HuH-7.5 (cell line): ENCODE measurements around the gene CDH13.

Experiments
- DNase-seq: peaks from one replicate; pipeline ENCODE4 v3.0.0; 2011; ENCODE audit warnings: low spot score

The CDH13 gene

DNA sequence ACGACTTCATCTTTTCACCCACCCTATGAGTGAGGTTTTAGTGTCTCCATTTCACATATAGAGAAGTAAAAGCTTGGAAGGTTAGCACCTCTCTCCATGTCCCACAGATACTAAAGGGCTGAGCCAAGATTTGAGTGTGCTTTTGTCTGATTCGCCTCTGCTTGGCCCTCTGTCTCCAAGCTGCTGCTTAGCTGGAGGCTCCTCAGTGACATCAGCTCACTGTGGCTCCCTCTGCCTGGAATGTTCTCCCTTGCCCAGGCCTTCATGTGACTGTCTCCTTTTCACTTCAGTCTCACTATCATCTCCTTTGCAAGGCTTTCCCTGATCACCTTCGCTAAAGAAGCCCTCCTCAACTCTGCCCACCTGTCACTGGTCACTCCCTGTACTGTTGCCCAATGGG is 1096.5 kb downstream of the CDH13 start:
- DNase-seq = no peak

DNA sequence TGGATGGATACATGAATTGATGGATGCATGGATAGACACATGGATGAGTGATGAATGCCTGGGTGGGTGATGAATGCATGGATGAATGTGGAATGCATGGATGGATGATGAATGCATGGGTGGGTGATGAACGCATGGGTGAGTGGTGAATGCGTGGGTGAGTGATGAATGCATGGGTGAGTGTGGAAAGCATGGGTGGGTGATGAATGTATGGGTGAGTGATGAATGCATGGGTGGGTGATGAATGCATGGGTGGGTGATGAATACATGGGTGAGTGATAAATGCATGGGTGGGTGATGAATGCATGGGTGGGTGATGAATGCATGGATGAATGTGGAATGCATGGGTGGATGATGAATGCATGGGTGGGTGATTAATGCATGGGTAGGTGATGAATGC is 1097.1 kb downstream of the CDH13 start:
- DNase-seq = no peak

DNA sequence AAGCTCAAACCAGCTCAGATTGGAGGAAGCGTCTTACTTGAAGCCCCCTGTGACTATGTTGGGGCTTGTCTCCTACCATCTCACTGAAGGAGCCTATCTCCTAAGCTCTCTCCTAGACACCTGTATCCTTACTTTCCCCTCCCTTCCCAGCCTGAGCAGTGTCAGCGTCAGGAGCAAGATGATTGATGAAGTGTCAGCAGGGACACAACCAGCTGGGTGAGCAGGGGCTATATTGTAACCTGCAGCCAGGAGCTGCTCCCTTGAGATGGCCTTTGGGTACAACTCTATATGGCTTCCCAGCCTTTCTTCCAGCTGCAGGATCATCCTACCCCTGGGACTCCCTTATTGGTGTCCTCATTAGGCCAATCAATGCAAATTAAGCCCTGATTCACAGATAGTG is 1097.8 kb downstream of the CDH13 start:
- no peak for DNase-seq

DNA sequence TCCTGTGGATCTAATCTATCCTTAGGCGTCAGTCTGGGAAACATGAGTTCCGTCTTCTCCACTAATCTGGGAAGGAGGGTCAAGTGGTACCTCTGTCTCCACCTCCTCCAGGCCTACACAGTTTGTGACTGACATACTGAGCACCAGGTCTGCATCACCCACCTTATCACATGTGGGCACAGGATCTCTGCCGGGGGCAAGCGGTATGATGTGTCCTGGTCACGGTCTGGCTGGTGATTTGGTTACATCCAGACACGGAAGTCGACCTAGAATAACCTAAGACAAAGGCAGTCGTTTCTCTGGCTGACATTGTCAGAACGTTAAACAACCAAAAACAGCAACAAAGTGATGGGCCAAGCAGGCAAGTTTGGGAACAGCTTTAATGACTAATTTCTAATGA is 1098.5 kb downstream of the CDH13 start:
- no peak for DNase-seq

DNA sequence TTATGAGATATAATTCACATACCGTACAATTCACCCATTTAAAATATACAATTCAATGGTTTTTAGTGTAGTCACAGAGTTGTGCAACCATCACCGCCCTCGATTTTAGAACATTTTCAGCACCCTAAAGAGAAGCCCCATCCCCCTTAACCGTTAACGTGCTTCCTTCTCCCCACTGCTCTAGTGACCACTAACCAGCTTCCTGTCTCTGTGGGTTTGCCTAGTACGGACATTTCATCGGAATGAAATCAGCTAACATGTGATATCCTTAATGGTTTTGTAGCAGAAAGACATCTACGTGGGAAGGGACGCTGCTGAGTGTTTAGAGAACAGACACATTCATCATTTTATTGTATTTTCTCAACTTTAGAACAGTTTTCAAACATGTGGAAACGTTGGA is 1100.2 kb downstream of the CDH13 start:
- no peak for DNase-seq

DNA sequence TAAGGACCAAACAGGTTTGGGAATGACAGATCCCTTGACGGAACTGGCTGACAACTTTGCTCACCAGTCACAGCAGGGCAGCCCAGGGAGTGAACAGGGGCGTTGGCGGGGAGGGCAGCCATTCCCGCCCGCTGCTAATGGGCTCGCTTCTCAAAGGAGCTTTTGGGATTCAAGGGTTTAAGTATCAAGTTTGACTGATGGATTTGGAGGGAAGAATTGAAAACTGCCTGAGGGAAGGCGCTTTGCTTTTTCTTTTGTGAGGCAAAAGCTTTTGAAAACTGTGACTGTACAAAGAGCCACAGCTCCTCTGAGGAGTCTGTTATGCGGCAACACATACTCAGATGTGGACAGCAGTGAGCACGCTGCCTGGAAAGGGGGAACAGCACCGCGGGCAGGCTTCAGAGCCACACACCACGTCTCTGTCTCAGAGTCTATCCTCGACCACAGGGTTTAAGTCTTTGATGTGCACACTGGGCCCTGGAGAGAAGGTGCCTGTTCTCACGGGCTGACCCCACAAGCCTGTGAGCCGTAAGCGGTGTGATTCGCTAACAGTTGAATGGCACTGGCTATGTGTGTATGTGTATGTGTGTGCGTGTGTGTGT is 1101.1 kb downstream of the CDH13 start:
- no peak for DNase-seq

DNA sequence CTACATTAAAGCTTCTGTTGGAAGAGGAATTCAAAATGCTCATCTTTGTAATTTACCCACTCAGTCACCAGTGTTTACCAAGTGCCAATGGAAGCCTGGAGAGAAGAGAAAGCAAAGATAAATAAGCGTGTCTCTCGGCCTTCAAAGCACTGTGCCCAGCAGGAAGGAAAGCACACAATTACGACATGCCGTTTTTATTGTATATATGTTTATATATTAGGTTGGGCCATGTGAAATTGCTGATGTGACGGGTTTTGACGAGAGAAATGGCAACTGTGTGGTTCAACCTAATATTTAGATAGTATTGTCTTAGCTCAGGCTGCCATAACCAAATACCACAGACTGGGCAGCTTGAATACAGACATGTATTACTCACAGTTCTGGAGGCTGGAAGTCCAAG is 1101.7 kb downstream of the CDH13 start:
- DNase-seq = no peak

DNA sequence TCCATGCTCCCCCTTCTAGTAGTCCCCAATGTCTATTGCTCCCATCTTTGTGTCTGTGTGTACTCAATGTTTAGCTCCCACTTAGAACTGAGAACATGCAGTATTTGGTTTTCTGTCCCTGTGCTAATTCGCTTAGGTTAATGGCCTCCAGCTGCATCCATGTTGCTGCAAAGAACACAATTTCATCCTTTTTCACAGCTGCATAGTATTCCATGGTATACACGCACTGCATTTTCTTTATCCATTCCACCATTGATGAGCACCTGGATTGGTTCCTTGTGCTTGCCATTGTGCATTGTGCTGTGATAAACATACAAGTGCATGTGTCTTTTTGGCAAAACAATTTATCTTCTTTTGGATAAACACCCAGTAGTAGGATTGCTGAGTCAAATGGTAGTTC is 1104.0 kb downstream of the CDH13 start:
- DNase-seq = no peak

DNA sequence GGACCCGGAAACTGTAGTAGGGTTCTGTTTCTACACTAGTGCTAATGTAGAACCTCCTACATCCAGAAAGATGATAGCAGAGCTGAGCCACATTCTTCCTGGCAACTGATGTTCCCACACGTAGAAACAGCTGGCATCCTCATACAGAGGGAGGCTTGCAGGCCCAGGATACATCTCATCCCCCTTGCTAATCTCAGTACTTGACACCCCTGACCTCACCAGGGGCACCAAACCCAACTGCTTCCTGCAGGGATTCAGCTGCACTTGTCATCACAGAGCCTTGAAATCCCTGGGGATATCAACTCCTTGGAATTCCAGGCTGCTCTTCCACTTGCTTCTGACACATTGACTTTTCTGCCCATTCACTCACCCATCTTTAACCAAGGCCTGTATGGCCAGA is 1105.8 kb downstream of the CDH13 start:
- DNase-seq = no peak

DNA sequence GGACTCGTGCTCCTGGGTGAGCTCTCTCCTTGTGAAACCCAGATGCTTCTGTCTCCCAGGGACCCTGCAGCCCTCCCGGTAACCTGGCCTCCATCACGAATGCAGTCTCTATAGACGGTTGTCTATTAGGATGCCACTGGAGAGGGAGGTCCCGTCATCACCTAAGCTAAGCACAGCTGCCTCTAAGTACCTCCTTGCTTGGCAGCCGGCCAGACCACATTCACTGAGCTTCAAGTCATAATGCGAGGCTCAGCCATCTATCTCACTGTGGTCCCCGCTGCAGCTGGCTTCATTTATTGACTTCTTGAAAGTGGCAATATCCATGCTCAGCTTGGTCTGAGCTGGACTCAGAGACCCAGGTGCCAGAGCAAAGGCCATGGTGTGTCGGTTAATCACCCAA is 1106.5 kb downstream of the CDH13 start:
- DNase-seq = no peak

DNA sequence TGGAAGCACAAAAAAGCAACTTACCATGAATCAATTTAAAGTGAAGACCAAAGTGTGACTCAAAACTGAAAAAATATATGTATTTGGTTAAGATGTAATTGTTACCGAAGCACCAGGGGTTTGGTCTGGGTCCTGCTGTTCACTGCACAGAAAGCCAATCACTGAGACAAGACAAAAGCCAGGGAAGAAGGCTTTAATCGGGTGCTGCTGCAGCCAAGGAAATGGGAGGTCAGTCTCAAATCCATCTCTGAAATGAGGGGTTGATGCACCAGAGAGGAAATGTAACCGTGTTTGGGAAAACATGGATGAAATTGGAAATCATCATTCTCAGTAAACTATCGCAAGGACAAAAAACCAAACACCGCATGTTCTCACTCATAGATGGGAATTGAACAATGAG is 1107.4 kb downstream of the CDH13 start:
- no peak for DNase-seq

DNA sequence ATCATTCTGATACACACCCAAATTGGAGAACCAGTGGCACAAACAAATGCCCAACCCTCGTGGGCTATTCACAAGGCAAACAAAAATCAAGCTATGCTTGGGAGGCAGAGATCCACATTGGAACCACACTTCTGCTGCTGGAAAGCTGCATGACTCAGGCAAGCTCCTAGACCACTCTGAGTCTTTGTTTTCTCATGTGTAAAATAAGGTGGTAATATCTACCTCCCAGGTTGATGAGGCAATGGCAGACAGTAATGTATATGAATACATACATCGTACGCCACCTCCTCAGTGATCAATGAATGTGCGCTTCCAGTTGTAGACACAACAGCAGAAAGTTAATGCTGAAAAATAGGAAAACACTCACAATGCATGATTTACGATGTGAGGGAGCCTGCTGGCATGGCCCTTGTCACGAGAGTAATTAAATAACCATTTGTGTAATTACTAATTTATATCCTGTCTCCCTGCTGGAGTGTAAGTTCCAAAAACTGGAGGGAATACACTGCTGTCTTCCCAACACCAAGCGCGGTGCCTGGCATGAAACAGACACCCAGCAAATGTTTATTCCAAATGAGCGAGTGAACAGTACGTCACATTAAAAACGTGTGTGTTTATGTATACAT is 1111.1 kb downstream of the CDH13 start:
- DNase-seq = no peak

DNA sequence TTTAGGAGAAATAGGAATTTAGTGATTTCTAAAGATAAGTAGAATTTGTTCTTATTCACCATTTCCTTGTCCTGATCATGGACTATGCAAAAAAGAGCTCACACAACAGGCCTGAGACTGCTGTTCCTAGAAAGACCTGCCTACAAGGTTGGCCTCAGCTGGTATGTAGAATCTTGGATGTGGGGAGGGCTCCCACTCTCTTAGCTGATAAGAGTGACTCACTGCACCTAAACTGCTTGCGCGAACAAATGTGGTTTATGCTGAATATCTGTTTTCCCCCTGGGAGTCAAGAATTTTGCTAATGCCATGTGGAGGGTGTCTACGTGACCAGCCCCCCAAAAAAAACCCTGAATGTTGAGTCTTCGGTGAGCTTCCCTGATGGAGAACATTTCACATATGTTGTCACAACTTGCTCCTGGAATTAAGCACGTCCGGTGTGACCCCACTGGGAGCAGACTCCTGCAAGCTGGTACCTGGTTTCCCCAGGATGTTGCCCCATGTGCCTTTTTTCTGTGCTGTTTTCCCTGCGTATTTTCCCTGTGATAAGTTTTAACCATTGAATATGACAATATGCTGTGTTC is 1112.2 kb downstream of the CDH13 start:
- no peak for DNase-seq

DNA sequence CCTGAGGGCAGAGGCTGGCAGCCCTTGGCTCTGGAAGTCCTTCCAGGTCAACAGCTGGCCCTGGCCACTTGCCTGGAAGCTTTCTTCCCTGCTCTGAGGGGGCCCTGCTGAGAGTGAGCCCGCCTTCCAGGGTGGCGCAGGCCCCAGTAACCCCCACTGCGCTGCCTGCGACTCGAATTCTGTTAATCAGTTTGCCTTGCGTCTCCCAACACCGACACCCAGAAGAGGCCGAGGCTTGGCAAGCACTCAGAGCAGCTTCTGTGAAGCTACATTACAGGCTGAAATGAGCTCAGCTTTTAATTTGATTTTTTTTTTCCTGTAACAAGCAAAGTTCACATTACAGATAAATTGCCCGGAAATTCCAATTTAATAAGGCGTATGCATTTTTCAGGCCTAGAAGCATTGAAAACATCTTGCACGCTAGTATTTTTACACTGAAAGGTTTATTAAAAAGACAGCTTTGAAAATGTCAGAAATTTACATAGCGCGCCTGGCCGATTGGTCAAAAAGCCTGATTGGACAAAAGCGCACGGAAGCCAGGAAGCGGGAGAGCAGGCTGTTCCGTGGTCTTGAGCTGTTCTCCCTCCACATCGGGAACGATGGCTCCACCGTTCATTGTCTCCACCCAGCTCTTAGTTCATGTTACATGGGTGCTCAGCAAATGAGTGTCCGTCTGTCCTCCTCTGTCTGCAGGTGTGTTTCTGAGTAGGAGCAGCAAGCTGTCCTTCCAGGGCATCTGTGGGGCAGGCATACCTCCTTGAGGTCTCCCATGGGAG is 1115.5 kb downstream of the CDH13 start:
- no peak for DNase-seq

DNA sequence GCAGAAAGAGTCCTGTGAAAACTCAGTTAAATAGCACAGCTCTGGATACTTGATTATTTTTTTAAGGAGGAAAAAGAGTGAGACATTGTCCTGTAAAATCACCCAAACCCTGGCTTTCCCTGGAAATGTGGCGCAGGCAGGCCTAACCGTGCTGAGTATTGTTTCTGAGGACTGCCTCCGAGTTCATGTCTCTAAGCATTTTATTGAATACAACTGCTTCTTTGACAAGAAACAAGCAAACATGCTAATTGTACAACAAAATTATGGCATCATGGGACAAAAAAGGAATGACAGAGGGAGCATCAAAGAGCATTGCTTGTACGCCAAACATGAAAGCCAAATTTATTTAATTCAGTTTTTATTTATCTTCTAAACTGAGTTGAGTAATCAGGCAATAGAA is 1116.5 kb downstream of the CDH13 start:
- DNase-seq = no peak

DNA sequence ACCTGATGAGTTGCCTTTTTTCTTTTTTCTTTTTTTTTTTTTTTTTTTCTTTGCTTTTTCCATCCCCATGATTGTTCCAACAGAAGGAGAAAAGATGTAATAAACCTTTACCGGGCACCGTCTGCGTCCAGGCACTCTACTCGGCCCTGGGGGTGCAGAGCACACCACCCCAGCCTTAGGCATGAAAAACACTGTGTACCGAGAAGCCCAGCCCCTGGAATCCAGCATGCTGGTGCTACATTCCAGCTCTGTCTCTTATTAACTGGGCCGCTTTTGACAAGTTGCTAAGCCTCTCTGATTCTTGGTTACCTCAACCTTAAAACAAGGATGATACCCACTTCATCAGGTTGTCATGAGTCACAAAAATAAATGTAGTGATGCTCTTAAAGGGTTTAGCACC is 1117.0 kb downstream of the CDH13 start:
- DNase-seq = no peak

DNA sequence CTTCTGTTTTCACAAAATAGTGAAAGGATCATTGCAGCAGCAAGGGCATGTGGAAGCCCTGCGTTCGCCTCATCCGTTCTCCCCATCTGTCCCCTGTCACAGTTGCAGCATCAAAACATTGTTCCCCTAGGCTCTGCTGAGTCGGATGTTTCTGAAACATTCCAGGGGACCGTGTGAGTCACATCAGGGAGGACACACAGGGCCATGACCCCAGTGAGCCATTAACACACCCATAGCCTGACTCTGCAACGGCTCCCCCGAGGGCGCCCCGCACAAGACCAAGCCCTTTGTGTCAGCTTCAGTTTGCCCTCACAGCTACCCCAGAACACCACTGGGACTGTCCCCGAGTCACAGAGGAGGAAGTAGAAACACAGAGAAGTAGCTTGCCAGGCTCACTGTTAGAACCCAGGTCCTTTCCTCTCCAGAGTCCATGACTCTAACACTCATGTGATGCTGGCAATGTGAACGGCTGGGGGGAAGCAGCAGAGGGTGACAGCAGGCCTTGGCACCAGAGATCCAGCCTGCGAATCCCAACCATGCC is 1117.7 kb downstream of the CDH13 start:
- DNase-seq = no peak

DNA sequence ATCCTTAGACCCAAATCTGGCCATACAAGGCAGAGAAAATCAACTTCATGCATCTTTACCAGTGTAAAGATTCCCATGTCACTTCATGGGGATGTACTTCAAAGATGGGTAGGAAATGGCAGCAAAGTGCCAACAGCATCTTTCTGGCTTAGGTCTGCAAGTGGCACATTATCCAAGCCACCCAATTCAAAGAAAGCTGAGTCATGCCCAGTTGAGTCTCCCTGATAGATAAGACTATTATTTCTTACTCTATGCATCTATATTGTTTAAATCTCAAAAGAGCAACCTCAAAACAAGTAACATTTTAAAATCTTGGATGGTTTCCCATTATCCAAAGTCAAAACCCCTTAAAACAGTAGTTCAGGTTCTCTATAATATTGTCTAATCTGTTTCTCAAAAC is 1119.8 kb downstream of the CDH13 start:
- DNase-seq = no peak

DNA sequence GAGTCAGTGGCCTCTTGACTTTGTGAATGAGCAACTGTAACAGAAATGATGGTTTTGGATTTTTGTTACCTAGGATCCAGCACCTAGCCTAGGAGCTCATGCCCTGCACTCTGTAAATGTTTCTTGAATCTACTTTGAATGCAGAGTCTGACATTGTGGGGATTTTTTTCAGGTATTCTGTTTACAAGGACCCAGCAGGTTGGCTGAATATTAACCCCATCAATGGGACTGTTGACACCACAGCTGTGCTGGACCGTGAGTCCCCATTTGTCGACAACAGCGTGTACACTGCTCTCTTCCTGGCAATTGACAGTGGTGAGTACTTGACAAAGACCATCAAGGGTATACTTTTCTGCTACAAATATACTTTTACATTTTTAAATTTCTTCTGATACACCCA is 1121.2 kb downstream of the CDH13 start:
- no peak for DNase-seq

DNA sequence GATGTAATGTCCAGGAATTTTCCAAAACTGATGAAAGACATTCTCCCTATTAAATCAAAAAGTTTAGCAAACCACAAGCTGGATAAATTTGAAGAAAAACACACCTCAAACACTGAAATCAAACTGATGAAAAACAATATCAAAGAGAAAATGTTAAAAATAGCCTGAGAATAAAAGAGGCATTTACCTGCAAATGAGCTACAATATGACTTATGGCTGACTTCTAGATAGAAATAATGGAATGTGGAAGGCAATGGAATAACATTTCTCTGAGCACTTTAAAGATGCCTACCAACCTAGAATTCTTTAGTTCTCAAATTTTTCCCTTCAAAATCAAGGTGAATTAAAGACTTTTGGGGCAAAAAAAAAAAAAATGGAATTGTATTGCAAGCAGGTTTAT is 1128.6 kb downstream of the CDH13 start:
- DNase-seq = no peak

DNA sequence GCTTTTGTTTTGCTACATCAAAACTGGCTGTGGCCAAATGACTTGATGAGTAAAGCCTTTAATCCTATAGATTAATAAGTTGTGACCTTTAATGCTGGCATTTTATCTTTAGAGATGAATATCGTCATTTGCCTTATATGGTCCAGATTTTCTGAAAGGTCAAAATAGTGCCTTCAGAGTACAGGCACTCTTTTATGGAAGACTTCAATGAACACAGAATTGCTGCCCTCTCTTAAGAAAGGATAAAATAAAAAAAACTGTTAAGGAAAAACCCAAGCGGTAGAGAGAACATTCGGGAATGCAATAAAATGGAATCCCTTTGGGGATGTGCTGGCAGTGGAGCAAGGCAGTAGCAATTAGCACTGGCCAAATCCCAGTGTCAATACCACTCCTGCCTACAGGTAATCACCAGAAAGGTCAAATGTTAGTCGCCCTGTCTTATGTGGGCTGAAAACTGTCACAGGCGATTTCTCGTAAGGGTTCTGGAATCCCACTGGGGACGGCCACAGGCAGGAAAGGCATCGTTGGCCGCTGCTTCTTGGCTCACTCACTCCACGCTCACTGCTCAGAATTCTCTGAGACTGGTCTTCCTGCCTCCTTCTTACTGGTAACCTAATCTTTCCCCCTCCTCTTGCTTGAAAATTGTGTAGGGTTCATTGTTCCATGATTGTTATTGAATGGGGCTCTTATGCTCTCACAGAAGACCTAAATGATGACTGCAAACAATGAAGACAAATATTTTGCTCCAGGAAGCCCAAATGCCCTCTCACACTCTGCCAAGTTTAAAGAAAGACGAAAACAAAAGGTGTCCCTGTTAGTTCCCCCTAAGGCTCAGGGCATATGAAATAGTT is 1135.6 kb downstream of the CDH13 start:
- no peak for DNase-seq

DNA sequence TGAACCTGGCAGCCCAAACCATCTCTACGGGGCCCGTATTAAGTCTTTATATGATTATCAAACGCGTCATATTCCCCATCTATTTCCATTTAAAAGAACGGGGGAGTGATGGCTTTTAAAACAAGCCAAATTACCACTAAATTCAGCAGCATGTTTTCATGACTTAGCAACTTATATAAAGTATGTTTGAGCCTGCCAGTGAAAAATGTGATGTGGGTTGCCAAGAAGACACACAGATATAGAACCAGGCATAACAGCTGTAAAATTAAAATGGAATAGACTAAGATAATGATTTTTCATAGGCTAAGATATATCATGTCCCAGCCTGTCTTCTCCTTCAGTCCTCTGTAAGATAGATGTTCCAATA is 1136.2 kb downstream of the CDH13 start:
- DNase-seq = no peak
